ENCODE results near the gene ADGRA3.

DNA sequence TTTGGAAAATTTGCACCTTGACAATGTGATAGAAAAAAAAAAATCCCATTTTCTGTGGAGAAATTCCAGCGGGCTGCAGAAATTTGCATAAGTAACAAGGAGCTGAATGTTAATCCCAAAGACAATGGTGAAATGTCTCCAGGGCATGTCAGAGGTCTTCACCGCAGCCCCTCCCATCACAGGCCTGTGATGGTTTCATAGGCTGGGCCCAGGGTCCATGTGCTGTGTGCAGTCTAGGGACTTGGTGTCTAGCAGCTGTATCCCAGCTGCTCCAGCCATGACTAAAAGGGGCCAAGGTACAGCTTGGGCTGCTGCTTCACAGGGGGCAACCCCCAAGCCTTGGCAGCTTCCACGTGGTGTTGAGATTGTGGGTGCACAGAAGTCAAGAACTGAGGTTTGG is 85.2 kb downstream of the ADGRA3 start:
- TF ChIP-seq CTCF (IDR thresholded peaks at IDR 0.05), result no peak
- no peak for TF ChIP-seq POLR2A (IDR thresholded peaks at IDR 0.05)
